Measurements from ENCODE around the gene LPCAT4.

Gene LPCAT4

GRCh38 chr15:34339946-34340345, 27.1 kb downstream of the LPCAT4 start:
- DNase-seq (ENCODE audit: extremely low spot score) = no peak
- TF ChIP-seq CTCF (IDR thresholded peaks at IDR 0.05; ENCODE audit: control extremely low read depth, extremely low read depth, low read depth, missing control alignments) = no peak
- ChIA-PET CTCF (interaction anchor here (1.0 to 2.9 kb wide), 2 partner anchors 11 to 27 kb away, joined by 3 to 19 read pairs; partner anchors contain the start of gene LPCAT4), POLR2A (no interaction called here)

- no peak for TF ChIP-seq CTCF (IDR thresholded peaks at IDR 0.05; ENCODE audit: control extremely low read depth, extremely low read depth, low read depth, missing control alignments)
- POLR2A ChIA-PET = interaction anchor here (0.7 to 2.2 kb wide), 2 partner anchors 9 to 20 kb away, joined by 5 to 9 read pairs; no protein-coding TSS in a partner anchor
- no peak for DNase-seq (ENCODE audit: extremely low spot score)
- CTCF ChIA-PET = interaction anchor here (0.9 to 2.9 kb wide), 6 partner anchors 10 to 97 kb away, joined by 3 to 19 read pairs (median 4); partner anchors contain the start of gene LPCAT4
These were observed 28.6 kb downstream of the LPCAT4 start for GRCh38 chr15:34338347-34338746.

- CTCF ChIA-PET = interaction anchor here (1.0 to 2.9 kb wide), 8 partner anchors 9 to 96 kb away, joined by 3 to 19 read pairs (median 4); partner anchors contain the start of gene LPCAT4
- peak; percentile 93 for DNase-seq (ENCODE audit: extremely low spot score)
- no peak for TF ChIP-seq CTCF (IDR thresholded peaks at IDR 0.05; ENCODE audit: control extremely low read depth, extremely low read depth, low read depth, missing control alignments)
- POLR2A ChIA-PET = interaction anchor here (0.6 to 2.2 kb wide), 6 partner anchors 9 to 31 kb away, joined by 3 to 9 read pairs (median 4); no protein-coding TSS in a partner anchor
These were observed 29.3 kb downstream of the LPCAT4 start, which contains the start of gene SLC12A6 for GRCh38 chr15:34337557-34338306. TSS of gene SLC12A6 (minus strand) at chr15:34337781. CDS start at chr15:34336680, 1,101 bp downstream.

GRCh38 chr15:34336991-34337556, 29.9 kb downstream of the LPCAT4 start:
- CTCF ChIA-PET = interaction anchor here (1.0 to 2.0 kb wide), 5 partner anchors 9 to 39 kb away, joined by 3 to 10 read pairs (median 4); partner anchors contain the start of gene LPCAT4
- DNase-seq (ENCODE audit: extremely low spot score) = no peak
- no peak for TF ChIP-seq CTCF (IDR thresholded peaks at IDR 0.05; ENCODE audit: control extremely low read depth, extremely low read depth, low read depth, missing control alignments)
- POLR2A ChIA-PET = interaction anchor here (0.6 to 2.2 kb wide), 6 partner anchors 8 to 127 kb away, joined by 3 to 9 read pairs (median 3); partner anchors contain the start of gene KATNBL1

GRCh38 chr15:34336231-34336990, 30.6 kb downstream of the LPCAT4 start:
- no peak for TF ChIP-seq CTCF (IDR thresholded peaks at IDR 0.05; ENCODE audit: control extremely low read depth, extremely low read depth, low read depth, missing control alignments)
- ChIA-PET POLR2A (interaction anchor here (0.9 to 2.2 kb wide), 2 partner anchors 7 to 126 kb away, joined by 3 to 9 read pairs; partner anchors contain the start of gene KATNBL1), CTCF (interaction anchor here (0.9 to 2.0 kb wide), 8 partner anchors 8 to 38 kb away, joined by 3 to 10 read pairs (median 4); partner anchors contain the start of gene LPCAT4)
- no peak for DNase-seq (ENCODE audit: extremely low spot score)

Data from GM10248 (cell line).